Sigmoid colon (tissue), 4 donors: ENCODE measurements around the gene RAP1A.

Experiments used
- CTCF ChIP-seq, 4 experiments: fragments of 450-650 bp in 3 of 4; fragments of 200-600 bp in 1 of 4; IDR thresholded peaks; one replicate each; pipeline ENCODE4 v1.5.1; 2016 to 2019; ENCODE audit warnings: antibody characterized with exemption in 4 of 4, mild to moderate bottlenecking in 3 of 4, moderate library complexity in 2 of 4
- EP300 ChIP-seq, 4 donors: sonication (generic); formaldehyde crosslinking; IDR thresholded peaks; one replicate each; pipeline ENCODE4 v1.6.1; 2017; ENCODE audit warnings: antibody characterized with exemption in 4 of 4
- POLR2A ChIP-seq, 2 donors: fragments of 450-650 bp; IDR thresholded peaks; one replicate each; pipeline ENCODE4 v1.6.1; 2016; ENCODE audit warnings: antibody characterized with exemption in 2 of 2, mild to moderate bottlenecking in 2 of 2, moderate library complexity in 2 of 2

- no peak for TF ChIP-seq CTCF (IDR thresholded peaks at IDR 0.05)
- TF ChIP-seq POLR2A (IDR thresholded peaks at IDR 0.05) = no peak
- TF ChIP-seq EP300 (IDR thresholded peaks at IDR 0.05) = no peak
Observed at GRCh38 chr1:111705841-111706240, 86.3 kb downstream of the RAP1A start.
